ENCODE data around the gene COX19. TPM values are rescaled to one million over a fixed set of nuclear protein-coding genes. Genes with fewer than 3 reads are reported as not detected.

Gene COX19
- total RNA-seq, 4 donors from 2014 or later, result 15.9 to 41.3 (median 24.7) TPM

DNA sequence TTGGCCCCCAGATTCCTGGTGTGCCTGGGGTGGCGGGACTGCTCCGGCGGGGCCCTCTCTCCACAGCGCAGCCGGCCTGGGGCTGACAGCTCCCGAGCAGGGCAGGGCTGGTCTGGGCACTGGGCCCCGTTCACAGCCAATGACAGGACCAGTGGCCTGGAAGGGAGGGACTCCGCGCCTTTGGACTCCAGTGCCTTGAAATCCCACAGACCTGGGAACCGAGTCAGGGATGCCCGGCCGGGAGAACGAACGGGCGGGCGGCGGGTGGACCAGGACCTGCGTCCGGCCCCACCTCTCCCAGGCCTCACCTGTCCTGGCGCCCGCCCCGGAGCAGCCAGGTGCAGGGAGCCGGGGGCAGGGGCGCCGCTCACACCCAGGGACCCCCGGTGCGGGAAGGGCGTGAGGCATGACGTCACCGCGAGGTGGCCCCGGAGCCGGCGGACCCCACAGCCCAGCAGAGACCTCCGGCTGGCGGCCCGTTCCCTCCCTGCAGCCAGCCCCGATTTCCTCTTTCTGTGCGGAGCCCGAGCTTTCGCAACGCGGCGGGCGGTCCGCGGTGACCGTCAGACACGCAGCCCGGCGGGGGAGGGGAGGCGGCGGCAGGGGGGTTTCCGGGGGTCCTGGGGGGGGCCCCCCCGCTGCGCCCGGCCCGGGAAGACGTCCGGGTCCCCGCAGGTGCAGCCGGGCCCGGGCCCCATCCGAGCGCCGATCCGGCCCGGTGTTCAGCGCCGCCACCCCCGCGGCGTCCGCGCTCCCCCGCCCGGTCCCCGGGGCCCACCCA lies 21.6 kb downstream of the COX19 start:
- peaks cover 0 to 42% (median 4%) of the 10 kb centered on the region in 4 donors for H3K4me1 ChIP-seq
- TF ChIP-seq, protein P1, sequence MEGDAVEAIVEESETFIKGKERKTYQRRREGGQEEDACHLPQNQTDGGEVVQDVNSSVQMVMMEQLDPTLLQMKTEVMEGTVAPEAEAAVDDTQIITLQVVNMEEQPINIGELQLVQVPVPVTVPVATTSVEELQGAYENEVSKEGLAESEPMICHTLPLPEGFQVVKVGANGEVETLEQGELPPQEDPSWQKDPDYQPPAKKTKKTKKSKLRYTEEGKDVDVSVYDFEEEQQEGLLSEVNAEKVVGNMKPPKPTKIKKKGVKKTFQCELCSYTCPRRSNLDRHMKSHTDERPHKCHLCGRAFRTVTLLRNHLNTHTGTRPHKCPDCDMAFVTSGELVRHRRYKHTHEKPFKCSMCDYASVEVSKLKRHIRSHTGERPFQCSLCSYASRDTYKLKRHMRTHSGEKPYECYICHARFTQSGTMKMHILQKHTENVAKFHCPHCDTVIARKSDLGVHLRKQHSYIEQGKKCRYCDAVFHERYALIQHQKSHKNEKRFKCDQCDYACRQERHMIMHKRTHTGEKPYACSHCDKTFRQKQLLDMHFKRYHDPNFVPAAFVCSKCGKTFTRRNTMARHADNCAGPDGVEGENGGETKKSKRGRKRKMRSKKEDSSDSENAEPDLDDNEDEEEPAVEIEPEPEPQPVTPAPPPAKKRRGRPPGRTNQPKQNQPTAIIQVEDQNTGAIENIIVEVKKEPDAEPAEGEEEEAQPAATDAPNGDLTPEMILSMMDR (IDR thresholded peaks at IDR 0.05), result peak in 2 of 6 experiments; percentile 5 to 12
- peak; percentile 92 to 96 for TF ChIP-seq POLR2A (IDR thresholded peaks at IDR 0.05)
- peaks cover 0 to 9% (median 0%) of the 10 kb centered on the region in 3 donors for H3K36me3 ChIP-seq
- peak overlapping the region; percentile 54 to 89 (median 58) for H3K4me3 ChIP-seq
- H3K27me3 ChIP-seq, result no peaks in the 10 kb centered on the region
- H3K27ac ChIP-seq, result peak overlapping the region; percentile 38 to 98 (median 80)
- DNase-seq, result peak in 2 of 3 donors; percentile 87 to 90
- no peaks in the 10 kb centered on the region for H3K9me3 ChIP-seq

GRCh38 chr7:952548-953441 lies 22.6 kb downstream of the COX19 start:
- no peaks in the 10 kb centered on the region for H3K27me3 ChIP-seq
- H3K4me1 ChIP-seq, result peaks cover 0 to 43% (median 4%) of the 10 kb centered on the region in 4 donors
- no peaks in the 10 kb centered on the region for H3K9me3 ChIP-seq
- TF ChIP-seq, protein P1 (IDR thresholded peaks at IDR 0.05), result no peak
- TF ChIP-seq POLR2A (IDR thresholded peaks at IDR 0.05), result no peak
- peak overlapping the region in 3 of 4 donors; percentile 68 to 98 (median 91) for H3K27ac ChIP-seq
- H3K36me3 ChIP-seq, result peaks cover 0 to 9% (median 0%) of the 10 kb centered on the region in 3 donors
- DNase-seq, result peak in 1 of 3 donors; percentile 53
- peak overlapping the region in 3 of 4 donors; percentile 54 to 89 (median 59) for H3K4me3 ChIP-seq

- peaks cover 0 to 9% (median 0%) of the 10 kb centered on the region in 3 donors for H3K36me3 ChIP-seq
- peak overlapping the region in 2 of 4 donors; percentile 68 to 98 for H3K27ac ChIP-seq
- peak overlapping the region in 1 of 4 donors; percentile 59 for H3K4me3 ChIP-seq
- peak in 1 of 3 donors; percentile 48 for DNase-seq
- H3K27me3 ChIP-seq, result no peaks in the 10 kb centered on the region
- H3K4me1 ChIP-seq, result peaks cover 0 to 51% (median 4%) of the 10 kb centered on the region in 4 donors
- TF ChIP-seq, protein P1 (IDR thresholded peaks at IDR 0.05), result no peak
- TF ChIP-seq POLR2A (IDR thresholded peaks at IDR 0.05), result no peak
- H3K9me3 ChIP-seq, result no peaks in the 10 kb centered on the region
These were observed 23.3 kb downstream of the COX19 start for GRCh38 chr7:951881-952547.

DNA sequence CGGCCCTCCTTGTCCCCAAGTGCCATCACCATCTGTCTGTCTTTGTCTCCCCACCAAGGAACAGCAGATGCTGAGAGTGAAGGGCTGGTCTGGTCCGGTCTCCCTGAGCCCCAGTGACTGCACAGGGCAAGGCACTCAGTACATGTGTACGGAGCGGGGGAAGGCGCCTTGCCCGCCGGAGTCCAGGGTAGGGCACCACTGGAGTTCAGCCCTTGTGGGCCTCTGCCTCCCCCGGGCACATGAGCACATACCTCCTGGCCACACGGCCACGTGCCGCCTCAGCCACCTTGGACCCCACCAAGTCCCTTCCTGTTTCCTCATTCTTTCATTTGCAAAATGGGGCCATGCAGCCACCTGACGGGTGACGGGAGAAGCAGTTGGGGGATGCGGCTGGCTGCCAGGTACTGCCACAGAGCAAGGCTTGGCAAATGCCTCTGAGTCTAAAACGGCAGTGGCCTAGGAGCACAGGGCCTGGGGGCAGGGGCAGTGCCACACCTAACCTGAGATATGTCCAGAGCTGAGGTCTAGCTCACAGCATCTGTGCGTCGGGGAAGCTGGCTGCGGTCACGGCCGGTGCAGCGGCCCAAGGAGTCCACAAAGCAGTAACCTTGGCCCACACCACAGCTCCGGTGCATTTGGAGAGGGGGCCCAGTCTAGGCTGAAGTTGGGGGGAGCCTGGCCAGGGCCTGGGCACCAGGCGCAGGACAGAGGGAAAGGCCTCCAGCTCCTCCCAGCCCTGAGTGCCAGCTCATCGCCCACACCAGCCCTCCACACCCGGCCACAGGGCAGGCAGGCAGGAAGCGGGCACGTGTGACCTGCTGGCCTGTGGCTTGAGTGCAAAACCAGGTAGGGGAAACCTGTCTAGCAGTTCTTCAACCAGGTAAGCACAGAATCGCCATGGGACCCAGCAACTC lies 26.1 kb downstream of the COX19 start:
- Histone ChIP-seq H3K9me3 (no peaks in the 10 kb centered on the region), H3K4me1 (peaks cover 0 to 56% (median 4%) of the 10 kb centered on the region in 4 donors), H3K36me3 (peaks cover 0 to 9% (median 0%) of the 10 kb centered on the region in 3 donors), H3K27ac (peak overlapping the region in 1 of 4 donors; percentile 64), H3K4me3 (no peak overlapping the region), H3K27me3 (no peaks in the 10 kb centered on the region)
- TF ChIP-seq POLR2A (IDR thresholded peaks at IDR 0.05), result no peak
- TF ChIP-seq, protein P1 (IDR thresholded peaks at IDR 0.05), result no peak
- peak in 1 of 3 donors; percentile 55 for DNase-seq
